H1 (cell line): ENCODE results near the gene DDI1. TPM values are rescaled to one million over a fixed set of nuclear protein-coding genes. Genes with fewer than 3 reads are reported as not detected.

Experiments used
- CHD2 ChIP-seq: IDR thresholded peaks from 2 replicates; pipeline ENCODE4 v1.6.1; 2012; ENCODE audit warnings: low read length, improper control_type of control experiment
- FOSL1 ChIP-seq: IDR thresholded peaks from 2 replicates; pipeline ENCODE4 v1.6.1; 2011; ENCODE audit warnings: mild to moderate bottlenecking, low read depth, low read length, moderate library complexity; ENCODE audit not compliant: insufficient read depth
- GABPA ChIP-seq: IDR thresholded peaks from 2 replicates; pipeline ENCODE4 v1.6.1; 2011; ENCODE audit warnings: mild to moderate bottlenecking, low read length, moderate library complexity, borderline replicate concordance; ENCODE audit not compliant: insufficient read depth
- JUN ChIP-seq: IDR thresholded peaks from 2 replicates; pipeline ENCODE4 v1.6.1; 2011; ENCODE audit warnings: low read depth, mild to moderate bottlenecking, improper control_type of control experiment, low read length
- POLR2AphosphoS5 ChIP-seq: IDR thresholded peaks from 2 replicates; pipeline ENCODE4 v1.6.1; 2011; ENCODE audit warnings: low read depth, low read length
- RBBP5 ChIP-seq: IDR thresholded peaks from 2 replicates; pipeline ENCODE4 v1.7.1; 2012; ENCODE audit warnings: low read depth, mild to moderate bottlenecking, inconsistent platforms, low read length, moderate library complexity, borderline replicate concordance
- SP1 ChIP-seq: IDR thresholded peaks from 2 replicates; pipeline ENCODE4 v1.6.1; 2011; ENCODE audit warnings: low read depth, low read length
- ZNF274 ChIP-seq: IDR thresholded peaks from 2 replicates; pipeline ENCODE4 v1.7.0; 2012; ENCODE audit warnings: low read length, borderline replicate concordance; ENCODE audit errors: extremely low read depth
- polyA plus RNA-seq, 7 experiments: library from polyadenylated mRNA; depleted of rRNA in 3 of 7; stranded (reverse) in 5 of 7; unstranded in 2 of 7; fragments of >200 nt in 5 of 7; fragments of 200-250 nt in 2 of 7; gene quantifications; 1 replicate in 5 of 7; 2 replicates in 1 of 7; 4 replicates in 1 of 7; pipeline versions ENCODE4 v1.2.1 to v1.2.3, GENCODE V29; 2011 to 2013; ENCODE audit warnings: missing spikeins in 2 of 7, mixed read lengths in 2 of 7
- total RNA-seq: library from RNA; stranded (reverse); fragmentation: NEBNext Ultra II Directional; extraction: Animal tissue kit (Norgen Biotek cat#: 25700); gene quantifications from 2 replicates; pipeline ENCODE4 v1.2.1, GENCODE V29; 2021

The DDI1 gene
- total and polyA plus RNA-seq, 2 of the 8 experiments (the other 6 are each of a cell fraction or from before 2014, with no cell fraction given): not detected

DNA sequence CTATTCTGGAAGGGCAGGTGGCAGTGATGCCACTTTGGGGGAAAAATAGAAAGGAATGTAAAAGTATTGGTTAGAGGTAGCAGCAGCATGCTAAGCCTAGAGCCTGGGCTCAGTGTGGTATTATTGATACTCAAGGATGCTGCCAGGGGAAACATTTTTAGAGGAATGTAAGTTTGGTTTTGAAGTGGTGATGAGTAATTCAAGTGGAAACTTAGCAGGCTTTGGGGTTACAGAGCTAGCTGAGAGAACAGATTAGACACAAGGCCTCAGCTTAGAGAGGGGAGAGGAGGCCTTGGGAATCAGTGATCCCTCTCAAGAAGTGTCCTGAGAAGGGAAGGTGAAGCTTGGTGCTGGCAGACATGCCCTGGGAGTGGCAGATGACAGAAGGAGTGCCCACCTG is 32.9 kb upstream of the DDI1 start (continued):
- no peak for TF ChIP-seq FOSL1
- TF ChIP-seq CHD2: no peak
- no peak for TF ChIP-seq ZNF274
- no peak for TF ChIP-seq JUN
- no peak for TF ChIP-seq SP1
- no peak for TF ChIP-seq POLR2AphosphoS5
- TF ChIP-seq RBBP5: no peak
- no peak for TF ChIP-seq GABPA
- TF ChIP-seq, all 59 proteins: peak for 0
